COLO829 (cell line): ENCODE data around the gene TAOK1.
A peak's percentile ranks its signal among the peaks of the same experiment; 100 is the strongest.

Source experiments
- DNase-seq: peaks from one replicate; pipeline ENCODE4 v3.0.0; 2012; ENCODE audit warnings: low spot score

Gene TAOK1

DNA sequence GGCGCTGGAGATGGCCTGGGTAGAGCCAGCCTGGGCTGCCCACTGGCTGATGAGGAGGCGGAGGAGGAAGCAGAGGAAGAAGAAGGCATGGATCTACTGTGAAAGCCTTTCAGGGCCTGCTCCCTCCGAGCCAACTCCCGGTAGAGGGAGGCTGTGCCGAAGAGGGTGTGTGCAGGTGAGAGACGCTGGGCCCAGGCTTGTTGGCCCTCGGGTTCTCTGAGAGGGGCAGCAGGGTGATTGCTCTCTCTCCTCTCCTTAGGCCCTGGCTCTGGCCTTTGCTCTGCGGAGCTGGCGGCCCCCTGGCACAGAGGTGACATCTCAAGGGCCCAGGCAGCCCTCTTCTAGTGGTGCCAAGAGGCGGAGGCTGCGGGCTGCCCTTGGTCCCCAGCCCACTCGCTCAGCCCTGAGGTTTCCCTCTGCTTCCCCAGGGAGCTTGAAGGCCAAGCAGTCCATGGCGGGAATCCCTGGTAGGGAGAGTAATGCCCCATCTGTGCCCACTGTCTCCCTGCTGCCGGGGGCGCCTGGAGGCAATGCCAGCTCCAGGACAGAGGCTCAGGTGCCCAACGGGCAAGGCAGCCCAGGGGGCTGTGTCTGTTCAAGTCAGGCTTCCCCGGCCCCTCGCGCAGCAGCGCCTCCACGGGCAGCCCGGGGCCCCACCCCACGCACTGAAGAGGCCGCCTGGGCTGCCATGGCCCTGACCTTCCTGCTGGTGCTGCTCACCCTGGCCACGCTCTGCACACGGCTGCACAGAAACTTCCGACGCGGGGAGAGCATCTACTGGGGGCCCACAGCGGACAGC lies 181.9 kb downstream of the TAOK1 start:
- DNase-seq, result no peak

DNA sequence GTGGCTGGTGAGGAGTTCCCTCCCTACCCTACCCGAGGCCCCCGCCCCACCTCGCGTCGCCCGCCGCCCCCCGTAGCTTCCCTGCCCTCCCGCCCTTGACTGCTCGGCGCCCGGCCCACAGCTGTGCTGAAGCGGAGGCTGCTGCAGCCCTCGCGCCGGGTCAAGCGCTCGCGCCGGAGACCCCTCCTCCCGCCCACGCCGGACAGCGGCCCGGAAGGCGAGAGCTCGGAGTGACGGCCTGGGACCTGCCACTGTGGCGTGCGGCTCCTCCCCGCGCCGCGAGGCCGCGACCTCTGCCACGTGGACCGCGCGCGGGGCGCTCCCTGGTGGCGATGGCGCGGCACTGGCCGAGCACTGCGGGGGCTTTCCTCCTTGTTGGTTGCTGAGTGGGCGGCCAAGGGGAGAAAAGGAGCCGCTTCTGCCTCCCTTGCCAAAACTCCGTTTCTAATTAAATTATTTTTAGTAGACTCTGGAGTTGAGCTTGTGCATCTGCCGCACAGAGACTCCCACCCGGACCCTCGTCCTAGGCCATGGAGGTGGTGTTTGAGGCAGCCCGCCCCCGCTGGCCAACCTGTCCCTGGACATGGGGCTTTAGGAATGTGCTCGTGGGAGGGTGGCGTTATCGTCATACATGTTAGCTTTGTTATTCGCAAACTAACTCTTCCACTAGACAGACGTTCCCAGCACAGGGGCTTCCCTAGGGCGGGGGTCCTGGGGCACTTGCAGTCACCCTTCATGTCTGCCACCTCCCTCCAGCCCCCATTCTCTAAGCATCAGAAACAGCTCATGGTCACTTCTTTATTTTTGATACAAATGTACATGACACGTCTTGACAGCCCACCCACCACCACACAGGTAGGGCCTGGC lies 182.8 kb downstream of the TAOK1 start:
- peak; percentile 56 for DNase-seq

DNA sequence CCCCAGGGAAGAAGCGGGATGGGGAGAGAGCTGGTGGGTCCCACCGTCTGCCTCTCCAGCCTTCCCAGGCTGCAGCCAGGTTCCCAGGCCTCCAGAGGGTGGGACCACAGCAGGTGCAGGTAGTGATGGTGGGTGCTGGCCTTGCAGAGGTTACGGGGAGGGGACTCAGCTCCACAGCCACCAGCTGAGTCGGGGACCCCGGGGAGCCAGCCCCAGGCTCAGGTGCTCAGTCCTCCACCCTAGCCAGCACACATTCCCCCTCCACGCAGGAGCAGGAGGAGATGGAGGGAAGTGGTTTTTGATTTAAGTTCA lies 183.4 kb downstream of the TAOK1 start:
- no peak for DNase-seq

DNA sequence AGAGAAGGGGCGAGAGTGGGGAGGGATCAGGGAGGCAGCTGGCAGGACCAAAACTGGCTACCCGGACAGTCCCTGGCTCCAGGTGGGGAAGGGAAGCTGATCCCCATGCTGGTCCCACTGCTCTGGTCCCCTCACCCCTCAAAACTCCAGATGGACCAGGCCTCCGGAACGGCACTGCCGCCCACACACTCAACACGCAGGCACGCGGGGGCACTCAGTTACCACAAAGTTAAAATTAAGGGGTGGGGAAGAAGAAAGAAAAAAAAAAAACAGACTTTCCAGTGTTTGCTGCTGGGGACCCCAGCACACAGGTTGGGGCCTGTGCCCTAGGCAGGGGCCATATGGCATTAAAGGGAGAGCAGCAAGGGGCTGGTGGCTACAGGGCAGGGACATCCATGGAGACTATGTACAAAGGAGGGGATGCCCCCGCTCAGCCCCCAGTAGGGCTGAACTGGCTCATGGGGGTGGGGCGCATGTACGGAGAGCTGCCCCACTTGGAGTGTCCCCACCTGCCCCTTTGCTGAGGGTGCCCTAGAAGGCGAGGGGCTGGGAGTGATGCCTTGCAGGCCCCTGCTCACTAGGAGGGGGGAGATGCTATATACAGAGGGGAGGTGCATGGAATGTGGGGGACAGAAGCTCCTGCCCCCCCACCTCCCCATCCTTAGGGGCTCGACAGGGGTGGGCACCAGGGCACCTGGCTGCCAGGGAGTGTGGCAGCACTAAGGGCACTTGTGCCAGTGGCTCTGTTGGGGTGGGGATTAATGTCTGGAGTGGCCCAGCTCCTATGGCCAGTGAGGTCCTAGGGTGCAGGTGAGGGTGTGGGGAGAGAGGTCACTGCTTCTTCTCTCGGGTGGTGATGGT lies 183.9 kb downstream of the TAOK1 start:
- no peak for DNase-seq

DNA sequence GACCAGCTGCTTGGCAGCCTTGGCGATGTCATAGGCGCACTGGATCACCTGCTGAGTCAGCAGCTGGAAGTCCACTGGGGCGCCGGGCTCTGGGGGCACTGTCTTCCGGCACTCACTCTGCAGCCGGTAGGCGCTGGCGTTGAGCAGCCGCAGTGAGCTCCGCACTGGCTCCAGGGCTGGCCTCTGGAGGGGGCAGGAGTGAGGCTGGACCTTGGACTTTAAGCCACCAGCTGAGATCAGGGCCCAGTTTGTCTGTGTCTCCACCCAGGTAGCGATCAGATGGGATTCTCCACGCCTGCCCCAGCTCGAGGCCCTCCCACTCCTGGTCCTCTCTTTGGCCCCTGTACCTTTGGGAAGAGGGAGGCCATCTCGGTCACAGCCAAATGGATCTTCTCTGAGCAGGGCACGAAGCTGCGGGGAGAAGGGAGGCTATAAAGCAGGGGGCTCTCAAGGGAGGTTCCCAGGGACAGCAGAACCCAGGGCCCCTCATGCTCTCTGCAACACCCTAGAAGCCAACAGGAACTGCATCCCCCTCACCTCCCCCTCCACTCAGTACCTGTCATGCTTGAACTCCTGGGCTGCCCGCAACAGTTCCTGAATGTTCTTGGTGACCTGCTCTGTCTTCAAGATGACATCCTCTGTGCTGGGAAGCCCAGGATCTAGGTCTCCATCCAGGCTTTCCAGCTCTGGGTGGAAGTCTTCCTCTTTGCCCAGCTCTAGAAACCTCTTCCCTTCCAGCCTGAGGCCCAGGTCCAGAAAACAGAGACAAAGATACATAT lies 184.8 kb downstream of the TAOK1 start:
- no peak for DNase-seq

DNA sequence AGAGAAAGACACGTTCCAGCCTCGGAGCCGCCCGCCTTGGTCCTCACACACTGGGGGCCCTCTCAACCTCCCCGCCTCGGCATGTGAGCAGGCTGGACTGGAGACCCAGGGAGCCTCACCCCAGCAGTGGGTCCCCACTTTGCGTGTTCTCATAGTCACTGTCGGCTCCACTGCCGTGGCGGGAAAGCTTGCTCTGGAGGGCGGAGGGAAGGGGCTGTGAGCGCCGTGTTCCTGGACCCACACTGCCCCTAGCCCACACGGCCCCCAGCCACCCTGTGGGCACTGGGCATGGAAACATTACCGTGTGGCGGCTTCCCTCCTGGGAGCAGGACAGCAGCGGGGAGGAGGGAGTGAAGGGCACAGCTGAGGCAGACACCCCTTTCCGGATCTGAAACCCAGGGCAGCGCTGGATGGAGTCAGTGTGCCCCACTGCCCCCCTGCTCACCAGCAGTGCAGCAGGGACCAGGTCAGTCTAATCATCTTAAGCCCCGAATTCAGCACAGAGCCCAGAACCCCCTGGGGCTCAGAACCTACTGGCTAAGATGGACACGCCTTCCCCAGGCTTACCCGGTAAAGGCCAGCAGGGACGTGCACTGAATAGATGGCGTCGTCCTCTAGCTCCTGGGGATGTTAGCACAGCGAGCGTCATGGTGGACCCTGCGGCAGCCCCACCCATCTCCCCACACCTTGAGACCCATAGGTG lies 185.5 kb downstream of the TAOK1 start:
- no peak for DNase-seq

DNA sequence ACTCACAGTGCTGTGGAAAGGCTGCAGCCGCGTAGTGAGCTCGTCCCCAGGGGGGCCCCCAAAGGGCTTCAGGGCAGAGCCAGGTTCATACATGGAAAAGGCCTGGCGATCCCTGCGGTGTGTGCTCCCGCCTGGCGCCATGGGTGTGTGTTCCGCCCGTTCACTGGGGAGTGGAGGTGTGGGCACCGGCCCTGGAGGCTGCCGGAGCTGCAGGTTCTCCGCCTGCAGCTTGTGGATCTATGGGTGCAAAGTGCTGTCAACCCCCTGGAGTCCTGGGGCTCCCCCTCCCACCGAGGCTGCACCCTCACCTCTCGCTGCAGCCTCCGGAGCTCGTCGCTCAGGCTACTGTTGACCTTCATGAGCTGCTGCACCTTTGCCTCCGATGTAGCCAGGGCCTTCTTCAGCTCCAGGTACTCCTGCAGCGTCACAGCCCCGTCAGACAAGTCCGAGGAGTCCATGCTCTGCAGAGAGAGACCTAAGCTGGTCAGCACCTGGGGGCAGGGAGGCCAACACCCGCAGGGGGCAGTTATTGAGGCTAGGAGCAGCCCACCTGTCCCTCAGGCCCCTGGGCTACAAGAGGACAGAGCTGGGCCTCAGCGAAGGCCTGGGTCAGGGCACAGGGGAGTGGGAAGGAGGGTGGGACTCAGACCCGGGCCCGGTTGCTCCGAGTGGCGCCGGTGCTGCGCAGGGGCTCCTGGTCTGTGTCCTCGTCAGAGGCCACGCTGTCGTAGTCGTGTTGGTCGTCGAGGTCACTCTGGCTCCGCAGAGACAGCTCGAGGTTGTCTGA lies 186.2 kb downstream of the TAOK1 start:
- DNase-seq, result no peak

DNA sequence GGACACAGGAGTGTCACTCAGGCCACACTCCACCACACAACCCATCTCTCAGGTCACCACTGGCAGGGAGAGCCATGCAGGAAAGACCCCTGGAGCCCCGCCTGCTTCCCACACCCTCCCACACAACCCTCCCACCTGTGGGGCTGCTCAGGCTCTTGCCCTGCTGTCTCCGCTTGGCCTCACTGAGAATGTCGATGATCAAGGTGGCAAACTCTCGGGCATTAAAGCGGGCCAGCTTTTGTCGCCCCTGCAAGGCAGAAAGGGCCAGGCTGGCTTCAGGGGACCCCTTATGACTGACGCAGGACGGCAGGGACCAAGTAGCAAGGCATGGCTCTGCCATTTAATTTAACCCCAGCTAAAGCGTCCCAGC lies 186.8 kb downstream of the TAOK1 start:
- DNase-seq, result no peak

DNA sequence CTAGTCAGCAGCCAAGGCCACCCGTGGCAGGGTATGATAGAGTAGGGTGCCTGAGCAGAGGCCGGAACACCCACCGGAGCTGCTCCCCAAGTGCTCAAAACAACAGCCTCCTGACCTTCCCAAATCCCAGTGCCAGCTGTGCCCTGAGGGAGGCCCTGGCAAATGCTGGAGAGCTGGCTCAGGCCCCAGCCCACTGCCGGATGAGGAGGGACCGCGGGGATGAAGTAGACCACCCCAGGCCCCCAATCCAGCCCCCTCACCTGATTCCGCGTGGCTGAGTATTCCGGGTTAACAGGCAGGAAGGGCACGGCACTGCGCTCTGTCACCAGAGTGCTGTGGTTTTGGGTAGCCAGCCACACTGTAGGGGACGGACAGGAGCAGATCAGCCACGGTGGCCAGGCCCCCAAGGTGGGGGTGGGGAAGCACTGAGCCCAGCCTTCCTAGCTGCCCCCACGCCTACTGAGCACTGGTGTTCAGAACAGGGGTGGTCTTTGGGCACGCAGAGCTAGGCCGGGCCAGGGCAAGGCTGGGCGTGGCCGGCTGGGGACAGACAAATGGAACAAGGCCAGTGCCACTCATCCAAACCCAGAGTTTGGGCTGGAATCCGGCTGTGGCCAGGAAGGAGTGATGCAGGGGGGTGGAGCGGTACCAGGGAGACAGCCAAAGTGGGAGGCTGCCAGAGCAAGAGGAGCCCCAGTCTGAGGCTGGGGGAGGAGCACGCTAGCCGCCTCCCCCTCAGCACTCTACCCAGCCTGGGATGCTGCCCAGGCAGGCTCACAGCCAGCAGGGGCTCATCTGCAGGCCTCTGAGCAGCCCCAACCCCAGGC lies 187.4 kb downstream of the TAOK1 start:
- DNase-seq, result no peak

DNA sequence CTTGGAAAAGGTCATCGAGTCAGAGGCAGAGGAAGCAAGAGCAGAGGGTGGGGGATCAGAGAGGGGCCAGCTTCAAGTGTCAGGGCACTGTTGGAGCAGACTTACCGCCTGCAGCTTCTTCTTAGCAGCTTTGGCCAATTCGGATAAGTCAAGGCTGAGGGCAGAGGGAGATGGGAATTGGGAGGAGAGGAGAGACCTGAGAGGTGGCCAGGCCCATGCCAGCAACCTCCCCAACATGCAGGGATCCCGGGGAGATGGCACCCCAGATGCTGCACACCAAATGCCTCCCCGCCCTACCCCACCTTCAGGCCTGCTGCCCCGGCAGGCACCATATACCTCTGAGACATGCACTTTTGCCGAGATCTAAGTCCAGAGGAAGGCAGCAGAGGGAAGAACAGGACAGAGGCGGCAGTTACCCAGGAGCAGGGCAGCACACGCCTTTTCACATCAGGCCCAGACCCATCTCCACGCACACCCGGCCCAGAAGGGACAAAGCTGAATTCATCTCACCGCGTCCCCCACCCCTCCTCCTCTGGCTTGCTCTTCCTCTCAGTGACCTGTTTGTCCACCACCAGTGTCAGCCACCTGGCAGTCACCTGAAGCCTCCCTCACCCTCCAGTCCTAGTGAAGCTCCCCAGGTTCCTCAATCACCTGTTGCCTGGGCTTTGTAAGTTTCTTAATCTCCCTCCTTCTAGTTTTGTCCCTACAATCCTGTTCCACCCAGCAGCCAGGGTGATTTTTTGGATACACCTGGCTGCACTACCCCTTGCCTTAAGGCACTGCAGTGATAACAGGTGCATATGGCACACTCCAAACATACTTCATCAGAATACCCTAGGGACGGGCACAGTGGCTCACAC lies 188.7 kb downstream of the TAOK1 start:
- DNase-seq, result no peak

DNA sequence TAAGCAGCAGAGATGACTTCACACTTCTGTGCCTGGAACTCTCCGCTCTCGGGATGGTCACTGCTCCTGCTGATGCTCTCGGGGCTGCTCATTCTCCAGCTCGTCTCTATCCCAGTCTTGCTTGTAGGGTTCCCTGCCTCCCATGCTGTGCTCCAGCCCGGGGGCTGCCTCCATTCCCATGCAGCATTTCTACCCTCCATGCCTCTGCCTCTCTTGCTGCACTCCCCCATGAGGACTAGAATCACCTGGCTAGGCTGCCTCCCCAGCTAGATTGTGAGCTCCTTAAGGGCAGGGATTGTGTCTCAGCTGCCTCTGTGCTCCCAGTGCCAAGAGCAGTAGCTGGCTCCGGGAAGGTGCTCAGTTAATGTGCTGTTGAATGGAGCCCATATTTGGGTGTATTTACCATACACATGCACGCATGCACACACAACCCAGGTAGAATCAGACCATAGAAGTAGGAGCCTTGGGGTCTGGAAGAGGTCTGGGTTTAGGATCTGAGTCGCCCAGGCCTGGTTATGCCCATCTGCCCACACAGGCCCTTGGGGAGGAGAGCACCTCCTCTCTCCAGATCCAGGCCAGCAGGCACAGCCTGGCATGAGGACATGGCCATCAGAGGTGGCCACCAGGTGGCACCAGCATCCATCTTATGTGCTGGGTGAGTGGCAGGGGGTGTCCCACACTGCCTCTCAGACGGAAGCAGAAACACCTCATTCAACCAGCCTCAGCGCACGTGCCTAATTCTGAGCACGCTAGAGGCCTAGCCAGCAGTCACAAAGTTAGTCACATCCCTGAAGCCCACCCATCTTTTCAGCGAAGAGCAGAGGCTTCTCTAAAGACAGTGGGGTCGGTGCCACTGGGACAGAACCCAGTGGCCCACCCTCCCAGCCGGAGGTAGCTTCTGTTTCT lies 190.0 kb downstream of the TAOK1 start:
- DNase-seq, result peak; percentile 90

DNA sequence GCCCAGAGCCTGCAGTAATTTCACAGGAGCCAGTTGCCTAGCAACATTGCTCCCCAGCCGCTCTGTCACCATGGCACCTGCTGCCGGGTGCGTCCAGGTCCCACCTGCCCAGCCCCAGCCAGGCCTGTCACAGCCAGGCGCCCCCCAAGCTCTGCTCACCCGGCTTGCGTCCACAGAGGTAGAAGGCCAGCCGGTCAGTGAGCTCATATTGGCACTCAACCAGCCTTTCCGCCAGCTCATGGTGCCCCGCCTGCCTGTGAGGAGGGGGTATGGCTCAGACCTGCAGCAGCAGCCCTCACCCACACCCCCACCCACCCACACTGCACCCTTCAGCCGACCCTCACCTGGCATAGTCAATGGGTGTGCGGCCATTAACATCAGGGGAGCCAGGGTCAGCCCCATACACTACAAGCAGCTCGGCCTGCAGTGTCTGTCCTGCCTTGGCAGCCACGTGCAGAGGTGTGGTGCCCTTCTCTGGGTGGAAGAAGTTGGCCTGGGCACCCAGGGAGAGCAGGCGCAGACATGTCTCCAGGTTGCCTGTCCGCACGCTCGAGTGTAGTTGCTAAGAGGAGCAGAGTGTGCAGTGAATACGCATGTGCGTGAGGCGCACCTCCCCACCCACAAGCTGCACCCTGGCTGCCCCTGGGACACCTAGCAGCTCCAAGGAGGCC lies 191.6 kb downstream of the TAOK1 start:
- DNase-seq, result no peak

DNA sequence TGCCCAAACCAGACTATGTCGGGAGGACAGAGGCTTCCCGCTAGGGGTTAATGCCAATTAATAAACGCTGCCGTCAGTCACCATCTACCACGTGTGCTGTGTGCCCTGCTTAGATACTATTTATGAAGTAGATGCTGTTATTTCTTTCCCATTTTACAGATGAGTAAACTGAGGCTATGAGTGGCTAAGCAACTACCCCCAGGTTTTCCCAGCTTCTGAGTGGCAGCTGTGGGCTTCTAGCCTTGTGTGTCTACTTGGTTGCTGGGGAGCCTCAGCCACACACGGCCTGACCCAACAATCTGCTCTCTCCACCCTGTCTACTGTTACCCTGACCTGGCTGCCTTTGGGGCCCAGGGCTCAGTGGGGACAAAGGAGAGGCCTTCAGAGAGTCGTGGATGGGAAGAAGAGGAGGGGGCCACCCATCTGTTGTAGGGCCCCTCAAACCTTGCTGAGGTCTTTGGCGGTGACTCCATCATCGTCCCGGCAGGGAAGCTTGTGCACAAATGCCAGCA lies 192.1 kb downstream of the TAOK1 start:
- no peak for DNase-seq

DNA sequence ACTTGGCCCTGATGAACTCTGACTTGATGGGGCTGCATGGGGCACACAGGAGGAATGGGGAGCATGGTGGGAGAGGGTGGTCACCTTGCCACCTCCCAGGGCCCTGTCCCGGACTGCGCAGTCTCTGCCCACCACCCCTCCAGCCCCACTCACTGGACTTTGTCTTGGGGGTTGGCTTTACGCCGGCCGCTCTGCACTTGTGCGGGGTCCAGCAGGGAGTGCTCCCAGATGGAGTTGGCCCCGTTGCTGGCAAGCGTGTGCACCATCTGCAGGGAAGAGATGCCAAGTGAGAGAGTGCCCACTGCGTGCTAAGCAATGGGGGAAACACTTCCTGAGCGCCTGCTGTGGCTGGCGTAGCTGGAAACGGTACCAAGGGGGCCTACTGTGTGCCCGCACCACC lies 192.6 kb downstream of the TAOK1 start:
- no peak for DNase-seq

DNA sequence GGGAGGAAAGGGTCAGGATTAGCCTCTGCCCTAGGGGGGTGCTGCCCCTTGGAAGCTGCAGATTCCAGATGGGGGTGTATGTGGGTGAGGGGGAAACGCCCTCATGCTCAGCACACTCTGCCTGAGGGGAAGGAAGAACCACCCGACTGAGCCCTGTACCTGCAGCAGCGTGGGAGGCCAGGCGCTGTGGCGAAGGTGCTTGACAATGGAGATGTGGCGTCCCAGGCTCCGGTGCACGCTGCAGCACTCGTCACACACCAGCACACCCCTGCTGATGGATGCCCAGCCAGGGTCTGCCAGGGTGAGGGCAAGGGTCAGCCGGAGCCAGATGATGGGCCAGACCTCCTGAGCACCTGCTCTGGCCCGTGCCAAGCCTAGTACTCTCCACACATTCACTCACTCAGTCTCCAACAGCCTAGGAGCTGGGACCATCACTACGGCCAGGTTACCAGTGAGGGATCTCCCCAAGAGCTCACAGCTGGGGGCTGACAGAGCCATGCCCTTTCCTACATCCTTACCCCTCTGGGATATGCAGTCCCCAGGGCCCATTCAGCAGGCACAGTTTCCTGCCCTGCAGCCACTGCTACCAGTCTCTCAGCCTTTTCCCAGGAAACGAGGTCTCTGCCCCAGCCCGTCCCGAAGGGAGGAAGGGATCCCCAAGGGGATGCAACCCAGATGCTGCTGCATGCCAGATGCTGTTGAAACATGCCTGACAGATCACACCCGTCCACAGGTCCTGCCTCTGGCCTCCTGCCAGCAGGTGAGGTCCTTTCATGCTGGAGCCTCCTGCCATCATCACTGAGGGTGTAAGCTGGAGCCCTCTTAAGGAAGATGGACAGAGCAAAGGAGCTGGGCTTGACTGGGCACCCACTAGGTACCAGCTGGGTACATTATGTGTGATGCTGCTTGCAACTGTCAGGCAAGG lies 193.4 kb downstream of the TAOK1 start:
- no peak for DNase-seq
